ENCODE measurements around the gene FGFR2. TPM values are rescaled to one million over a fixed set of nuclear protein-coding genes. Genes with fewer than 3 reads are reported as not detected.

Gene FGFR2
- total RNA-seq, 1 donor from 2014 or later, result 8.0 TPM

DNA sequence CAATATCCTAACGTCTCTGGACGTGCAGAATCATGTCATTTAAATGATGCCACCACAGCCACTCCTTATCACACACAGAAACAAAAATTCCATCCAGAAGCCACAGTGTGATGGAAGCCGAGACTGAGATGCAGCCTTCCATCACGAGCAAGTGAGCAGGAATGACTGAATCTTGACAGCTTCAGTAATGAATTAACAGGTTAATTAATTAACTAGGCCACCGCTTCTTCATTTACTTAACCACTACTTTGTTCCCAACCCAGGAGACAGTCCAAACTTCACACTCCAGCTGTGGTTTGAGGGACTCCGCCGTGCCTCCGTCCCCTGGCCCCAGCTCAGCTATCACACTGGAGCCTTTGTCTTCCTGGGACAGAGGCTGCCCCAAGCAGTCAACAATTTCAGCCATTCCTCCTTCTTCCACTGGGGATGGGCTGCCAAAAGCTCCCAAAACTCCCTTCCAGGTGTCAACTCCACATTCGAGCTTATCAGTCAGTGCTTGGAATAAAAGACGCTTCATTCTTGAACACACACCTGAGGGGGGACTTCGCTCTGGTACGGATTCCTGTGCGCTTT, 65.9 kb downstream of the FGFR2 start:
- Mint-ChIP-seq H3K4me3 (ENCODE audit: unreplicated experiment) (no peak overlapping the region), H3K9me3 (ENCODE audit: unreplicated experiment) (peaks cover 3% of the 10 kb centered on the region), H3K4me1 (ENCODE audit: unreplicated experiment) (peaks cover 17% of the 10 kb centered on the region), H3K36me3 (ENCODE audit: unreplicated experiment) (peaks cover 1% of the 10 kb centered on the region), H3K27me3 (ENCODE audit: unreplicated experiment) (peaks cover 2% of the 10 kb centered on the region), H3K27ac (ENCODE audit: unreplicated experiment) (no peak overlapping the region)
- no peak for DNase-seq (ENCODE audit: extremely low spot score, unreplicated experiment)
- TF ChIP-seq, protein P1, sequence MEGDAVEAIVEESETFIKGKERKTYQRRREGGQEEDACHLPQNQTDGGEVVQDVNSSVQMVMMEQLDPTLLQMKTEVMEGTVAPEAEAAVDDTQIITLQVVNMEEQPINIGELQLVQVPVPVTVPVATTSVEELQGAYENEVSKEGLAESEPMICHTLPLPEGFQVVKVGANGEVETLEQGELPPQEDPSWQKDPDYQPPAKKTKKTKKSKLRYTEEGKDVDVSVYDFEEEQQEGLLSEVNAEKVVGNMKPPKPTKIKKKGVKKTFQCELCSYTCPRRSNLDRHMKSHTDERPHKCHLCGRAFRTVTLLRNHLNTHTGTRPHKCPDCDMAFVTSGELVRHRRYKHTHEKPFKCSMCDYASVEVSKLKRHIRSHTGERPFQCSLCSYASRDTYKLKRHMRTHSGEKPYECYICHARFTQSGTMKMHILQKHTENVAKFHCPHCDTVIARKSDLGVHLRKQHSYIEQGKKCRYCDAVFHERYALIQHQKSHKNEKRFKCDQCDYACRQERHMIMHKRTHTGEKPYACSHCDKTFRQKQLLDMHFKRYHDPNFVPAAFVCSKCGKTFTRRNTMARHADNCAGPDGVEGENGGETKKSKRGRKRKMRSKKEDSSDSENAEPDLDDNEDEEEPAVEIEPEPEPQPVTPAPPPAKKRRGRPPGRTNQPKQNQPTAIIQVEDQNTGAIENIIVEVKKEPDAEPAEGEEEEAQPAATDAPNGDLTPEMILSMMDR (IDR thresholded peaks at IDR 0.05), result no peak

DNA sequence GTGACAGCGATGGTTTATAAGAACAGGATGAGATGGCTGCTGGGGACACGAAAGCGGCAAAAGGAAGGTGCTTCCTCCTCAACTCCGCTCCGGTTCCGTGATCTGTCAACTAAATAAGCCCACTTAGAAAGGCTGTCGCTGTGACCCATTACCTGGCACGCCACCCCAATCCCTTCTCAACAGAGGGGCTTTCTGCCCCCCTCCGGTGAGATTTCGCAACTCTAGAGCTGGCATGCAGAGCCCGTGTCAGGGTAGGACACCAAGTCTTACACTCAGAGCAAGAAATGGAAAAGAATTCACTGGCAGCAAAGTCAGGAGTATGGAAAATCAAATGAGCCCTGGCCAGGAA, 66.4 kb downstream of the FGFR2 start:
- Mint-ChIP-seq H3K27ac (ENCODE audit: unreplicated experiment) (no peak overlapping the region), H3K36me3 (ENCODE audit: unreplicated experiment) (no peaks in the 10 kb centered on the region), H3K27me3 (ENCODE audit: unreplicated experiment) (peaks cover 2% of the 10 kb centered on the region), H3K4me1 (ENCODE audit: unreplicated experiment) (peaks cover 21% of the 10 kb centered on the region), H3K9me3 (ENCODE audit: unreplicated experiment) (peaks cover 3% of the 10 kb centered on the region), H3K4me3 (ENCODE audit: unreplicated experiment) (no peak overlapping the region)
- TF ChIP-seq, protein P1 (IDR thresholded peaks at IDR 0.05), result no peak
- DNase-seq (ENCODE audit: extremely low spot score, unreplicated experiment), result no peak

DNA sequence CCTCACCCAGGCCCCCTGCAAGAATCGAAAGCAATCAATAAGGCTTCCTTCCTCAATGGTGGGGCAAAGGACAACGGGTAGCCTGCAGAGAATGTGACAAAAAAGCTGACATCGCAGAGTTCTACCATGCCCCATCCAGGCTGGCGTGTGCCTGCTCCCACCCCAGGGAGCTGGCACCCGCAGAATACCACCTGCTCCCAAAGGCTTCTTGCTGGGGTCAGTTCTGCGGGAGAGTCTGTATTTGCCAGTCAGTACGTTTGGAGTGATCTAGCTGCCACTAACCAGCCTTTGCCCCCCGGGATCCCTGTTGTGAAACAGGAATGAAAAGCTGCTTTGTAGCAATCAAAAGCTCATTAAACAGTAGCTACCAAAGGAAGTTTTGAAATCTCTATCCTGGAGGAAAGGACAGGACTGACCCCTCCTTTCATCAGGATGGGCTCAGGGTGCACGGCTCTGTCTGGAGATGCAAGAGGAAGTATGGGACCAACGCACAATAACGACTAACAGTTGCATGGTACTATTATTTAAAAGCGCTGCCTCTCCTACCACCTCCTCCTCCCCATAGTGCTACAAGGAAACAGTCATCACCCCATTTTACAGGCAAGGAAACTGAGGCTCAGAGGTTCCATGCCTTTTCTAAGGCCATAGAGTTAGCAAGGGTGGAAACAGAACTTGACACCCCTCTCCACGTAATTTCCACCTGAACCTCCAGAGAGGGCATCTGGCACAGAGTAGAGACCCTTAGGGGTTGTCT, 67.0 kb downstream of the FGFR2 start:
- TF ChIP-seq, protein P1 (IDR thresholded peaks at IDR 0.05), result no peak
- peak overlapping the region; percentile 3 for H3K27ac Mint-ChIP-seq (ENCODE audit: unreplicated experiment)
- H3K27me3 Mint-ChIP-seq (ENCODE audit: unreplicated experiment), result peaks cover 2% of the 10 kb centered on the region
- H3K36me3 Mint-ChIP-seq (ENCODE audit: unreplicated experiment), result no peaks in the 10 kb centered on the region
- H3K4me1 Mint-ChIP-seq (ENCODE audit: unreplicated experiment), result peaks cover 24% of the 10 kb centered on the region
- peaks cover 3% of the 10 kb centered on the region for H3K9me3 Mint-ChIP-seq (ENCODE audit: unreplicated experiment)
- DNase-seq (ENCODE audit: extremely low spot score, unreplicated experiment), result no peak
- H3K4me3 Mint-ChIP-seq (ENCODE audit: unreplicated experiment), result no peak overlapping the region

DNA sequence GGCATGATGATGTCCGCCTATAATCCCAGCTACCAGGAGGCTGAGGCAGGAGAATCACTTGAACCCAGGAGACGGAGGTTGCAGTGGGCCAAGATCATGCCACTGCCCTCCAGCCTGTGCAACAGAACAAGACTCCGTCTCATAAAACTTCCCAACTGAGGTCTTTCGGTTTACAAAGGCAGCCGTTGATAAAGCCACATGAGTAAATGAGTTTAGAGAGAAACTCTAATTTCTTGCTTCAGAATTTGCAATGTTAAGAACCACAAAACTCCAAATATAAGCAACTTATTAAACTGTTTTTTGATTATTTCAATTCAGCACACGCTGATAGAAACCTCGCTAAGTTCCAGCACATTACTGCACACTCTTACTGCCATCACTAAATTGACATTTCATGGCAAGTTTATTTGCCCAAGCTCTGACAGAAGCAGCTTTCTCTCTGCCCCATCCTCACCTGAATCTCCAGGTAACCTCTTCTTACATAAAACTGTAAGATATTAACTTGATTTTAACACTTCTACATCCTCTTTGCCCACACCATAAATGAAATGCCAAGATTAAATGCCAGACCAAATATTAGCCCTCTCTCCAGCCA, 67.7 kb downstream of the FGFR2 start:
- TF ChIP-seq, protein P1 (IDR thresholded peaks at IDR 0.05), result no peak
- no peak for DNase-seq (ENCODE audit: extremely low spot score, unreplicated experiment)
- Mint-ChIP-seq H3K4me1 (ENCODE audit: unreplicated experiment) (peaks cover 25% of the 10 kb centered on the region), H3K36me3 (ENCODE audit: unreplicated experiment) (no peaks in the 10 kb centered on the region), H3K9me3 (ENCODE audit: unreplicated experiment) (peaks cover 3% of the 10 kb centered on the region), H3K27ac (ENCODE audit: unreplicated experiment) (peak overlapping the region; percentile 3), H3K27me3 (ENCODE audit: unreplicated experiment) (peaks cover 2% of the 10 kb centered on the region), H3K4me3 (ENCODE audit: unreplicated experiment) (no peak overlapping the region)

DNA sequence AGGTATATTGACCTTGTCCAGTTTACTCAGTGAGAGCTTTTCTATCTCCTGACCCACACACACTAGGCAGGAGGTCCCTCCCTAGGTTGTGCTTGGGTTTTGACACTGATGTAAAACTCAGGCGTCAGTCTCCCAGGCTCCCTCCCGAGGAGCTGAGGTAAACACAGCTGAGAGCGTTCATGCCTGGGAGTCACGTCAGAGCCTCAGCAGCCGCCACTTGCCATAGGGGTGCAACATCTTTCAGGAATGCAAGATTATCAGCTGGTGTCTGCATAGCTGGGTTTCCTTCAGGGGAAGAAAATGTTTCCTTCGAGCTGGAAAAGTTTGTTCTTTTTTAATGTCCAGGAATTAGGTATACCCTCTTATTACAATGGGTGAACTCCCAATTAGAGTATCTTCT, 70.6 kb downstream of the FGFR2 start:
- H3K27ac Mint-ChIP-seq (ENCODE audit: unreplicated experiment), result peak overlapping the region; percentile 57
- peaks cover 2% of the 10 kb centered on the region for H3K27me3 Mint-ChIP-seq (ENCODE audit: unreplicated experiment)
- H3K36me3 Mint-ChIP-seq (ENCODE audit: unreplicated experiment), result no peaks in the 10 kb centered on the region
- H3K4me3 Mint-ChIP-seq (ENCODE audit: unreplicated experiment), result no peak overlapping the region
- TF ChIP-seq, protein P1 (IDR thresholded peaks at IDR 0.05), result no peak
- no peak for DNase-seq (ENCODE audit: extremely low spot score, unreplicated experiment)
- H3K9me3 Mint-ChIP-seq (ENCODE audit: unreplicated experiment), result no peaks in the 10 kb centered on the region
- peaks cover 54% of the 10 kb centered on the region for H3K4me1 Mint-ChIP-seq (ENCODE audit: unreplicated experiment)

All from osteocyte (in vitro differentiated cells).